VCaP (cell line): ENCODE results near the gene NIP7.

Experiments used
- H3K27ac ChIP-seq: fragments of 450-650 bp; 2 replicates; pipeline ENCODE4 v1.5.1; 2017
- TF ChIP-seq, protein P1 (sequence below): fragments of 450-650 bp; conservative IDR thresholded peaks from 2 replicates; pipeline ENCODE4 v1.5.1; 2017; ENCODE audit warnings: mild to moderate bottlenecking, moderate library complexity

Gene NIP7

GRCh38 chr16:69313469-69313868 is 26.1 kb upstream of the NIP7 start:
- TF ChIP-seq, protein P1, sequence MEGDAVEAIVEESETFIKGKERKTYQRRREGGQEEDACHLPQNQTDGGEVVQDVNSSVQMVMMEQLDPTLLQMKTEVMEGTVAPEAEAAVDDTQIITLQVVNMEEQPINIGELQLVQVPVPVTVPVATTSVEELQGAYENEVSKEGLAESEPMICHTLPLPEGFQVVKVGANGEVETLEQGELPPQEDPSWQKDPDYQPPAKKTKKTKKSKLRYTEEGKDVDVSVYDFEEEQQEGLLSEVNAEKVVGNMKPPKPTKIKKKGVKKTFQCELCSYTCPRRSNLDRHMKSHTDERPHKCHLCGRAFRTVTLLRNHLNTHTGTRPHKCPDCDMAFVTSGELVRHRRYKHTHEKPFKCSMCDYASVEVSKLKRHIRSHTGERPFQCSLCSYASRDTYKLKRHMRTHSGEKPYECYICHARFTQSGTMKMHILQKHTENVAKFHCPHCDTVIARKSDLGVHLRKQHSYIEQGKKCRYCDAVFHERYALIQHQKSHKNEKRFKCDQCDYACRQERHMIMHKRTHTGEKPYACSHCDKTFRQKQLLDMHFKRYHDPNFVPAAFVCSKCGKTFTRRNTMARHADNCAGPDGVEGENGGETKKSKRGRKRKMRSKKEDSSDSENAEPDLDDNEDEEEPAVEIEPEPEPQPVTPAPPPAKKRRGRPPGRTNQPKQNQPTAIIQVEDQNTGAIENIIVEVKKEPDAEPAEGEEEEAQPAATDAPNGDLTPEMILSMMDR: no peak
- H3K27ac ChIP-seq: no peak overlapping the region

DNA sequence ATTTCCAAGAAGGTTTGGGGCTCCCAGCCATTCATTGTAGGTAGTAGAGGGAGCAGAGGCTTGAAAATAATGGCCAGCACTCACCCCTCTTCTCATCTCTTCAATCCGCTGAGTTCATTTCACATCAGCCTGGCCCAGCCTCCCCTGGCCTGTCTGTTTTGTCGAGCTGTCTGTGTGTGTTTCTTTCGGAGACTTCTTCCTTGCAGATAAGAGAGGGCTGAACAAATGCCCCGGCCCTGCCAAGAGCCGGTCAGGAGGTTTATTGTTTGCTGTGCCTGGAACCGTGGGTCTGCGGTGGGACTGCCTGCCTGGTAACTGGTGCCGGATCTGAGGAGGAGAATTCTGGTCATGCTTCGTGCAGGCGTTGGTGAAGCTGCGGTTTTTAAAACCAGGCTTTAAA is 25.0 kb upstream of the NIP7 start:
- H3K27ac ChIP-seq: no peak overlapping the region
- TF ChIP-seq, protein P1: no peak

- TF ChIP-seq, protein P1: no peak
- no peak overlapping the region for H3K27ac ChIP-seq
Measured at GRCh38 chr16:69315486-69316311, 23.9 kb upstream of the NIP7 start.

DNA sequence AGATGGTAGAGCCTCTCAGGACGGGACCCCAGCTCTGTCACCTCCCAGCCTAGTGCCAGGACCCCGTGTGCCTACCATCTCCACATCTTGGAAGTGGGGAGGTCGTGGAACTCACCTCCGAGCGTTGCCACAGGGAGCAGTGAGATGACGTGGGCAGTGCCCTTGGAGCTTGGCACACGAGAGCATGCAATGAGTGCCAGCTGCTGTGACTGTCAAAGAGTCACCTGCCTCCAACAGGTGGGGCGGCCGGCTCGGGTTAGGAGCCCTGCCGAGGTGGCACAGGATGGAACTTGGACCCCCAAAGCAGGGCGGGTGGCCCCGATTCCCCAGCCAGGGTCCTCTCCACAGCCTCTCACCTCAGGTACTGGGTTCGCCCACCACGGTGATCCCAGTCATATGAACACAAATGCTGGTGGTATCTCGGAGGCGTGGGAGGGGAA is 23.0 kb upstream of the NIP7 start:
- TF ChIP-seq, protein P1: no peak
- H3K27ac ChIP-seq: no peak overlapping the region

GRCh38 chr16:69318177-69318910 is 21.2 kb upstream of the NIP7 start:
- TF ChIP-seq, protein P1: no peak

GRCh38 chr16:69318911-69319289 is 20.7 kb upstream of the NIP7 start:
- TF ChIP-seq, protein P1: no peak

More at GRCh38 chr16:69318177-69318910, 21.2 kb upstream of the NIP7 start:
- H3K27ac ChIP-seq: no peak overlapping the region

DNA sequence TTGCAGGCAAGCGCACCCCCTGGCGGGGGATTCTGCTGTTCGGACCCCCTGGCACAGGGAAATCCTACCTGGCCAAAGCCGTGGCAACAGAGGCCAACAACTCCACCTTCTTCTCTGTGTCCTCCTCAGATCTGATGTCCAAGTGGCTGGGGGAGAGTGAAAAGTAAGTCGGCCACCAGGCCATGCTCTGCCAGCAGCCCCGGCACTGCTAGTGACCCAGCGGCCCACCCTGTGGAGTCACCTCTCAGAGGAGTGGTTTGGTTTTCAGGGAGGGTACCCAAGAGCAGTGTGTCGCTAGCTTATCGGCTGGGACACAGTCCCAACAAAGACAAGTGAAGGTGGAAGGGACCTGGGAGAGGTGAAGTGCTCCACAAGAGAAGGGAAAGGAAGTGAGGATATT is 20.2 kb upstream of the NIP7 start:
- H3K27ac ChIP-seq: no peak overlapping the region
- TF ChIP-seq, protein P1: no peak

More at GRCh38 chr16:69318911-69319289, 20.7 kb upstream of the NIP7 start:
- no peak overlapping the region for H3K27ac ChIP-seq
